ENCODE data around the gene RPL35.

- TF ChIP-seq MXI1 (IDR thresholded peaks at IDR 0.05; ENCODE audit: low read depth, low read length) (no peak), CTCF (IDR thresholded peaks at IDR 0.05) (no peak), POLR2AphosphoS5 (IDR thresholded peaks at IDR 0.05; ENCODE audit: low read depth, low read length) (no peak), EP300 (IDR thresholded peaks at IDR 0.05; ENCODE audit: borderline replicate concordance in 1 of 2, low read depth in 1 of 2, low read length in 1 of 2) (no peak), EZH2phosphoT487 (IDR thresholded peaks at IDR 0.05; ENCODE audit: borderline replicate concordance, low read depth) (no peak)
These were observed 27.2 kb downstream of the RPL35 start for GRCh38 chr9:124834591-124834990.

Measured in SK-N-SH (cell line).